Epithelial cell of proximal tubule (primary cell): ENCODE measurements around the gene NTM. TPM values are rescaled to one million over a fixed set of nuclear protein-coding genes. Genes with fewer than 3 reads are reported as not detected.
A peak's percentile ranks its signal among the peaks of the same experiment; 100 is the strongest.

Experiments
- DNase-seq: peaks from one replicate; pipeline ENCODE4 v3.0.0-alpha.2; 2011; ENCODE audit warnings: low read depth
- H3K4me3 ChIP-seq: 2 replicates; pipeline ENCODE4 v1.5.1; 2011; ENCODE audit warnings: low read depth, mild to moderate bottlenecking, low read length
- CTCF ChIP-seq: conservative IDR thresholded peaks from 2 replicates; pipeline ENCODE4 v1.5.1; 2012; ENCODE audit warnings: low read depth, mild to moderate bottlenecking, low read length
- total RNA-seq: library from RNA; depleted of rRNA; stranded (reverse); fragments of >200 nt; gene quantifications from 2 replicates; pipeline ENCODE4 v1.2.3, GENCODE V29; 2015

The NTM gene
- total RNA-seq, 1 donor from 2014 or later = 5.3 TPM

- no peak for TF ChIP-seq CTCF
- H3K4me3 ChIP-seq = no peak overlapping the region
- DNase-seq = no peak
Observed at GRCh38 chr11:131510662-131511061, 140.2 kb downstream of the NTM start.

GRCh38 chr11:131511794-131512193 lies 141.4 kb downstream of the NTM start:
- H3K4me3 ChIP-seq = no peak overlapping the region
- peak; percentile 74 for TF ChIP-seq CTCF
- no peak for DNase-seq

- no peak for DNase-seq
- H3K4me3 ChIP-seq = no peak overlapping the region
- no peak for TF ChIP-seq CTCF
Observed at GRCh38 chr11:131512228-131512627, 141.8 kb downstream of the NTM start.

GRCh38 chr11:131514062-131514461 lies 143.6 kb downstream of the NTM start:
- H3K4me3 ChIP-seq = no peak overlapping the region
- TF ChIP-seq CTCF = no peak
- no peak for DNase-seq

GRCh38 chr11:131518305-131518838 lies 148.0 kb downstream of the NTM start:
- no peak for DNase-seq
- no peak for TF ChIP-seq CTCF
- H3K4me3 ChIP-seq = no peak overlapping the region

- no peak overlapping the region for H3K4me3 ChIP-seq
- TF ChIP-seq CTCF = no peak
- no peak for DNase-seq
Observed at GRCh38 chr11:131522851-131523250, 152.4 kb downstream of the NTM start.

- TF ChIP-seq CTCF = no peak
- H3K4me3 ChIP-seq = no peak overlapping the region
- no peak for DNase-seq
Observed at GRCh38 chr11:131530407-131530806, 160.0 kb downstream of the NTM start.
